ENCODE results near the gene NEAT1.
A peak's percentile ranks its signal among the peaks of the same experiment; 100 is the strongest.
"Not testable (repeated sequence)": the region's sequence is repeated elsewhere in the genome, so short reads cannot be mapped to it uniquely, and the experiment has no call there.

Gene NEAT1

GRCh38 chr11:65456418-65456817 lies 33.8 kb downstream of the NEAT1 start:
- peaks cover 0 to 21% of the 10 kb centered on the region in 2 experiments for H3K36me3 ChIP-seq (ENCODE audit: control insufficient read depth in 1 of 2, insufficient read depth in 2 of 2, low read depth in 1 of 2, low read length in 2 of 2)
- H2AK5ac ChIP-seq (ENCODE audit: low read length, severe bottlenecking) = no peak overlapping the region

DNA sequence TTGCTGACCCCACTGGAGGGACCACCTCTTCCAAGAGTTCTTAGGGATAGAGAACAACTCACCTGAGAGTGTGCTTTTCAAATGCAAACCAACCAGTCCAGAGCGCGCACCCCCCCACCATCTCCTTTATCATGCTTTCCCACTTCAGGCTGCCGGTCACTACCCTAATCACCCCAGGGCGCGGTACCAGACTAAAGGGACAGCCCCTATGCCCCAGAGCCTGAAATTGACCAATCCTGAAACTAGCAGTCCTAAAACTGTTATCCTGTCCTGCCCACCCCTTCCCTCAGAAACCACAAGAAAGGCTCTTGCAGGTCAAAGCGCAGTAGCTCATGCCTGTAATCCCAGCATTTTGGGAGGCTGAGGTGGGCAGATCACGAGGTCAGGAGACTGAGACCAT lies 37.0 kb downstream of the NEAT1 start:
- H2BK15ac ChIP-seq (ENCODE audit: low read depth, poor library complexity, severe bottlenecking) = no peak overlapping the region
- no peak overlapping the region for H2AK5ac ChIP-seq (ENCODE audit: low read length, severe bottlenecking)
- no peaks in the 10 kb centered on the region for H3K27me3 ChIP-seq (ENCODE audit: control insufficient read depth in 1 of 2, insufficient read depth in 1 of 2, low read length in 2 of 2)
- DNase-seq = peak; percentile 66
- H2BK12ac ChIP-seq (ENCODE audit: low read length in 2 of 2) = no peak overlapping the region
- H4K91ac ChIP-seq (ENCODE audit: low read length) = no peak overlapping the region
- peaks cover 10% of the 10 kb centered on the region for H3K4me1 ChIP-seq (ENCODE audit: control insufficient read depth, insufficient read depth, low read depth, low read length)
- H3K9ac ChIP-seq (ENCODE audit: low read length) = no peak overlapping the region
- H3K18ac ChIP-seq (ENCODE audit: low read depth in 1 of 2, low read length in 2 of 2) = no peak overlapping the region
- H2BK5ac ChIP-seq (ENCODE audit: low read depth, low read length, poor library complexity, severe bottlenecking) = no peak overlapping the region
- H2BK120ac ChIP-seq (ENCODE audit: low read depth, low read length) = peak overlapping the region; percentile 43
- H3K27ac ChIP-seq (ENCODE audit: low read length, poor library complexity, severe bottlenecking) = no peak overlapping the region
- no peak overlapping the region for H2AFZ ChIP-seq (ENCODE audit: low read depth, low read length)
- no peak overlapping the region for H4K8ac ChIP-seq (ENCODE audit: low read length)
- no peak overlapping the region for H3K23ac ChIP-seq (ENCODE audit: low read length in 2 of 2)
- no peak overlapping the region for H3K4me2 ChIP-seq (ENCODE audit: low read length, poor library complexity, severe bottlenecking)
- peaks cover 3% of the 10 kb centered on the region for H3K79me1 ChIP-seq (replicated peaks; ENCODE audit: low read length, poor library complexity, severe bottlenecking)
- WGBS = 37% methylated on average over 7 of the region's 7 CpGs
- no peak overlapping the region for H3K14ac ChIP-seq (ENCODE audit: low read length in 2 of 2)
- H3K4ac ChIP-seq (ENCODE audit: low read depth in 1 of 2, low read length in 2 of 2) = no peak overlapping the region
- no peak overlapping the region for H3K4me3 ChIP-seq (ENCODE audit: insufficient read depth in 1 of 2, low read depth in 1 of 2, low read length in 2 of 2)
- no peaks in the 10 kb centered on the region for H3K9me3 ChIP-seq (ENCODE audit: control insufficient read depth, low read length)
- peaks cover 0 to 21% of the 10 kb centered on the region in 2 experiments for H3K36me3 ChIP-seq (ENCODE audit: control insufficient read depth in 1 of 2, insufficient read depth in 2 of 2, low read depth in 1 of 2, low read length in 2 of 2)

More at GRCh38 chr11:65456418-65456817, 33.8 kb downstream of the NEAT1 start:
- H3K14ac ChIP-seq (ENCODE audit: low read length in 2 of 2) = no peak overlapping the region
- peak overlapping the region; percentile 73 for H3K9ac ChIP-seq (ENCODE audit: low read length)
- H3K27ac ChIP-seq (ENCODE audit: low read length, poor library complexity, severe bottlenecking) = no peak overlapping the region
- no peak overlapping the region for H2BK5ac ChIP-seq (ENCODE audit: low read depth, low read length, poor library complexity, severe bottlenecking)
- WGBS = 95% methylated on average over 3 of the region's 3 CpGs
- H3K4me1 ChIP-seq (ENCODE audit: control insufficient read depth, insufficient read depth, low read depth, low read length) = peaks cover 20% of the 10 kb centered on the region
- H3K18ac ChIP-seq (ENCODE audit: low read depth in 1 of 2, low read length in 2 of 2) = no peak overlapping the region
- H3K4me3 ChIP-seq (ENCODE audit: insufficient read depth in 1 of 2, low read depth in 1 of 2, low read length in 2 of 2) = peak overlapping the region in 1 of 2 experiments; percentile 88
- H3K4ac ChIP-seq (ENCODE audit: low read depth in 1 of 2, low read length in 2 of 2) = no peak overlapping the region
- no peak overlapping the region for H4K91ac ChIP-seq (ENCODE audit: low read length)
- H2BK15ac ChIP-seq (ENCODE audit: low read depth, poor library complexity, severe bottlenecking) = no peak overlapping the region
- H3K4me2 ChIP-seq (ENCODE audit: low read length, poor library complexity, severe bottlenecking) = no peak overlapping the region
- H4K8ac ChIP-seq (ENCODE audit: low read length) = no peak overlapping the region
- H2BK12ac ChIP-seq (ENCODE audit: low read length in 2 of 2) = no peak overlapping the region
- H2BK120ac ChIP-seq (ENCODE audit: low read depth, low read length) = no peak overlapping the region
- H3K79me1 ChIP-seq (replicated peaks; ENCODE audit: low read length, poor library complexity, severe bottlenecking) = peaks cover 3% of the 10 kb centered on the region
- no peak for DNase-seq
- no peak overlapping the region for H2AFZ ChIP-seq (ENCODE audit: low read depth, low read length)
- no peak overlapping the region for H3K23ac ChIP-seq (ENCODE audit: low read length in 2 of 2)
- no peaks in the 10 kb centered on the region for H3K9me3 ChIP-seq (ENCODE audit: control insufficient read depth, low read length)
- H3K27me3 ChIP-seq (ENCODE audit: control insufficient read depth in 1 of 2, insufficient read depth in 1 of 2, low read length in 2 of 2) = no peaks in the 10 kb centered on the region

DNA sequence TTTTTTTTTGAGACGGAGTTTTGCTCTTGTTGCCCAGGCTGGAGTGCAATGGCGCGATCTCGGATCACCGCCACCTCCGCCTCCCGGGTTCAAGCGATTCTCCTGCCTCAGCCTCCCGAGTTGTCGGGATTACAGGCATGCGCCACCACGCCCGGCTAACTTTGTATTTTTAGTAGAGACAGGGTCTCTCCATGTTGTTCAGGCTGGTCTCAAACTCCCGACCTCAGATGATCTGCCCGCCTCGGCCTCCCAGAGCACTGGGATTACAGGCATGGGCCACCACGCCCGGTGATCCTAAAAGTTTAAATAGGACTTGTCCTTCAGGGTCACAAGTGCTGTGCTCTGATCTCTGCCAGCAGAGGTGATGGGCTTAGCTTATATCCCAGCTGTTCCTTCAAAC lies 42.9 kb downstream of the NEAT1 start:
- not testable (repeated sequence) for H3K27ac ChIP-seq (ENCODE audit: low read length, poor library complexity, severe bottlenecking)
- 98% methylated on average over 17 of the region's 18 CpGs for WGBS

GRCh38 chr11:65467306-65467705 lies 44.7 kb downstream of the NEAT1 start:
- not testable (repeated sequence) for H2AFZ ChIP-seq (ENCODE audit: low read depth, low read length); H2BK15ac ChIP-seq (ENCODE audit: low read depth, poor library complexity, severe bottlenecking); H4K8ac ChIP-seq (ENCODE audit: low read length); H2BK12ac ChIP-seq (ENCODE audit: low read length in 2 of 2); H3K23ac ChIP-seq (ENCODE audit: low read length in 2 of 2); H3K4me3 ChIP-seq (ENCODE audit: insufficient read depth in 1 of 2, low read depth in 1 of 2, low read length in 2 of 2); H2BK5ac ChIP-seq (ENCODE audit: low read depth, low read length, poor library complexity, severe bottlenecking); H3K36me3 ChIP-seq (ENCODE audit: control insufficient read depth in 1 of 2, insufficient read depth in 2 of 2, low read depth in 1 of 2, low read length in 2 of 2); H3K79me1 ChIP-seq (replicated peaks; ENCODE audit: low read length, poor library complexity, severe bottlenecking); H3K27ac ChIP-seq (ENCODE audit: low read length, poor library complexity, severe bottlenecking); DNase-seq; H3K18ac ChIP-seq (ENCODE audit: low read depth in 1 of 2, low read length in 2 of 2); H3K4ac ChIP-seq (ENCODE audit: low read depth in 1 of 2, low read length in 2 of 2); H2BK120ac ChIP-seq (ENCODE audit: low read depth, low read length); H3K14ac ChIP-seq (ENCODE audit: low read length in 2 of 2); H4K91ac ChIP-seq (ENCODE audit: low read length); H3K27me3 ChIP-seq (ENCODE audit: control insufficient read depth in 1 of 2, insufficient read depth in 1 of 2, low read length in 2 of 2); H2AK5ac ChIP-seq (ENCODE audit: low read length, severe bottlenecking); H3K9me3 ChIP-seq (ENCODE audit: control insufficient read depth, low read length); H3K4me2 ChIP-seq (ENCODE audit: low read length, poor library complexity, severe bottlenecking)
- 100% methylated on average over 3 of the region's 6 CpGs for WGBS
- Histone ChIP-seq H3K9ac (ENCODE audit: low read length) (peak overlapping the region; percentile 6), H3K4me1 (ENCODE audit: control insufficient read depth, insufficient read depth, low read depth, low read length) (peaks cover 14% of the 10 kb centered on the region)

More for the DNA sequence above, 42.9 kb downstream of the NEAT1 start:
- not testable (repeated sequence) for H3K18ac ChIP-seq (ENCODE audit: low read depth in 1 of 2, low read length in 2 of 2); H3K27me3 ChIP-seq (ENCODE audit: control insufficient read depth in 1 of 2, insufficient read depth in 1 of 2, low read length in 2 of 2); H2BK12ac ChIP-seq (ENCODE audit: low read length in 2 of 2); H3K4me2 ChIP-seq (ENCODE audit: low read length, poor library complexity, severe bottlenecking); H2AFZ ChIP-seq (ENCODE audit: low read depth, low read length); H3K9ac ChIP-seq (ENCODE audit: low read length); H3K79me1 ChIP-seq (replicated peaks; ENCODE audit: low read length, poor library complexity, severe bottlenecking); H4K8ac ChIP-seq (ENCODE audit: low read length); H3K14ac ChIP-seq (ENCODE audit: low read length in 2 of 2); H2BK120ac ChIP-seq (ENCODE audit: low read depth, low read length); H3K4ac ChIP-seq (ENCODE audit: low read depth in 1 of 2, low read length in 2 of 2); H3K9me3 ChIP-seq (ENCODE audit: control insufficient read depth, low read length); H4K91ac ChIP-seq (ENCODE audit: low read length); H3K23ac ChIP-seq (ENCODE audit: low read length in 2 of 2); H2BK5ac ChIP-seq (ENCODE audit: low read depth, low read length, poor library complexity, severe bottlenecking); H3K4me3 ChIP-seq (ENCODE audit: insufficient read depth in 1 of 2, low read depth in 1 of 2, low read length in 2 of 2); H3K4me1 ChIP-seq (ENCODE audit: control insufficient read depth, insufficient read depth, low read depth, low read length); H2BK15ac ChIP-seq (ENCODE audit: low read depth, poor library complexity, severe bottlenecking); H2AK5ac ChIP-seq (ENCODE audit: low read length, severe bottlenecking)
- peaks cover 0 to 10% of the 10 kb centered on the region in 2 experiments for H3K36me3 ChIP-seq (ENCODE audit: control insufficient read depth in 1 of 2, insufficient read depth in 2 of 2, low read depth in 1 of 2, low read length in 2 of 2)
- peak; percentile 51 for DNase-seq
